NCI-H2029 (cell line): Measurements from ENCODE around the gene TTLL8.

Experiments
- DNase-seq: peaks from one replicate; lab custom pipeline; 2025; lab: John Stamatoyannopoulos, UW

Gene TTLL8

DNA sequence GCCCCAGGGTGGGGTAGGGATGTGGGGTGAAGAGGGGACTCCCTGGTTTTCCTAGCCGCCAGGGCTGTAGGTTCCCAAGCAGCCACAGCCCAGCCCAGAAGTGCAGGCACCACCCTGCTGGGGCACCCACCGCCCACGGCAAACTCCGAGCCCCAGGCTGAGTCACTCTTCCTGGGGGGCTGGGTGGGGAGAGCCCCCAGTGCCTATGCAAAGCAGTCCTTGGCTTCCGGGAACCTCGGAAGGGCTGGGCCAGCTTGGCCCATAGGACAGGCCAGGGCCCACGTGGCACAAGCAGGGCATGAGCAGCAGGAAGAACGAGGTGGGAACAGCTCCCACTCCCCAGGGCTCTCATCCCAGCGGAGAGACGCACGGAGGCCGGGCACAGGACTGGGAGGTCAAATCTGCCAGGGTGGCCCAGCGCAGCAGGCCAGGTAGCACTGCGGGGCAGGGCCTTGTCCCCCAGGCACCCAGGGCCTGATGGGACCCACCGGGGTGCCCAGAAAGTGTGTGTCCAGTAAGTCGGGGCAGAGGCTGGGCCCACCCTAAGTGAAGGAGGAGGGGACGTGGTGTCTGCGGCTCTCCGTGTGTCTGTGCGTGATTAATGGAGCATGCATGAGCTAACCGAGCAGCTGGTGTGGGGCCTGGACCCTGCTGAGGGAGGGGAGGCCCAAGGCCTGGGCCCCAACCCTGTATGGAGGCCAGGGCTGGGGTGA lies 41.0 kb downstream of the TTLL8 start:
- no peak for DNase-seq

DNA sequence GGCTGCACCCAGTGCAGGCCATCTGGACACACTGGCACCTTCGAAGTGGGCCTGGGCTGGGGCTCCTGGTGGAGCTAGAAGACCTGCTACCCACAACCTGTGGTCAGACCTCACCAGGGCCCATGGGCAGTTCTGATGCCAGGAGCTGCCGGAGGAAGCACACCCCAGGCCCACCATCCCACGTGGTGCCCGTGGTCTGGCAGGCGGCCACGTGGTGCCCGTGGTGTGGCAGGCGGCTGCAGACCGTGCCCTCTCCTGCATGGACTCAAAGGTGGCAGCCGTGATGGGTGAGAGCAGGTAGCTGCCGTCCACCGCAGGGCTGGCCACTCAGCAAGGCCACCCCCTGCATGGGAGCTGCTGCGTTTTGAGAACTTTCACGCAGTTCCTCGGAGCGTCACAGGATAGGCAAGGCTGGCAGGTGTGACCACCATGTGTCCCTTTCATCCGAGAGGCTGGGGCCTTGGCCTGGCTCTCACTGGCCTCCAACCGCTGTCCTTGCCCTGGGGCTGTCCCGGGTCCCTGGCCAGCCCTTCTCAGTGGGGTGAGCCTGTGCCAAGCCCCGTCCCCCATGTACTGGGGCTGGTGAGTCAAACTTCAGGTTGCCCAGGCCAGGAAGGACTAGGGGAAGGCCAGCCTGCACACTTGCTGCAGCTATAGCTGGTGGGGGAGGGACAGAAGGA lies 41.6 kb downstream of the TTLL8 start:
- no peak for DNase-seq

DNA sequence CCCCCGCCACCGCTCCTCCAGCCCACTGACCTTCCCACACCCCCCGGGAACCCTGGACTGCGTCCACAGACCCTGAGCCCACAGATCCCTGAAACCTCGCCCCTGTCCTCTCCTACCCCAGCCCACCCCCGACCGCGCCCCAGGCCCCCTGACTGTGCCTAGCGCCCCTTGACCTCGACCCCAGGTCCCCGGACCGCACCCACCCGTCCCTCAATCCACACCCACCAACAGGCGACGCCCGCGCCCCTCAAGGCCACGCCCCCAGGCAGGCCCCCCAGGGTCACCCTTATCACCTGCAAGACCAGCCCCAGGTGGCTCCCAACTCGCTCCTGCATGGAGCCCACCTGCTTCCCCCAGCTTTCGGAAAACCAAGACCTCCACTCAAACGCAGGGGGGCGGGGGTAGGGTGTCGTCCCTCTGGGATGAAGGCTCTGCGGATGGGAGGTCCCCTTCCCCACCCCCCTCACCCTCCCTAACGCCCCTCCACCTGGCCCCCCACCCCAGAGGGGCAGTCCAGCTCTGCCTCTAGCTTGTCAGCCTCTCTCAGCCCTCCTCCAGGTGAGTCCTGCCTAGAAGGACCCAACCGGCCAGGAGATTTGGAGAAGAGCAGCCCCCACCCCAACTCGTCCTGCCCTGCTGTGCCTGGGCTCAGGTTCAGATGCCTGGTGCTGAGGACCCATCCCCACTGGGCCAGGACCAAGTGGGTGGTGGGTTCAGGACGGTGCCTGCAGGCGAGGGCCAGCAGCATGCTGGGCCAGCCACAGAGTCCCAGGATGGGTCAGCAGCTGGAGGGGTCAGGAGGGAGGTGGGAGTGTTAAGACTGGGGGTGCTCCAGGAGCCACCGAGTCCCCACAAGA lies 42.4 kb downstream of the TTLL8 start:
- no peak for DNase-seq

DNA sequence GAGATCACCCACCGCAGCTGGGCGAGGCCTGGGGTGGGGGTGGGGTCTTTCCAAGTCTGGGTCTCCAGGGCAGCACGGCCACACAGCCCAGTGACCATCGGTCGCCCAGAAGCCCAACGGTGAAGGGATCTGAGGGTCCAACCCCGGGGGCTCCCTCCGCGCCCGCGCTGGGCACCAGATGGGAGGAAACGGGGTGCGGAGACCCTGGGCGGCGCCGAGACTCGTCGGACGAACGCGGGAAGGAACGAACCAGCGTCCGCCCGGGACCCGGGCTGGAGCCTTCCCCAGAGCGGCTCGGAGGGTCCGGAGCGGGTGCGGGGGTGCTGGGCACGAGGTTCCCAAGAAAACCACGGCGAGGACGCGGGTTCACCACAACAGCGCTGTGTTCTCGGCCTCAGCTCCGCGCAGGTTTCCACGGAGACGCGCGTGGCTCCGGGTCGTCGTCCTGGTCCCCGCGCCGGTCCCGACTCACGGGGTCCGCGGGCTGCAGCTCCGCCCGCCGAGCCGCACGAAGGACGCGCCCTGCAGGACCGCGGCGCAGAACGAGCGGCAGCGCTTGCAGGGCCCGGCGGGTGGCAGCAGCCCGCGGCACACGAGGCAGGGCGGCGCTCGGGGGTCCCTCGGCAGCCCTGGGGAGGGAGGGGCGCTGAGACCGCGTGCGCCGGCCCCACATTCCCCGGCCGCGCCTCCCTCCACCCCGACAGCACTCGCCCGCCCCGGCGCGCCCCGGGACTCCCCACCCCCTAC lies 43.3 kb downstream of the TTLL8 start:
- no peak for DNase-seq

DNA sequence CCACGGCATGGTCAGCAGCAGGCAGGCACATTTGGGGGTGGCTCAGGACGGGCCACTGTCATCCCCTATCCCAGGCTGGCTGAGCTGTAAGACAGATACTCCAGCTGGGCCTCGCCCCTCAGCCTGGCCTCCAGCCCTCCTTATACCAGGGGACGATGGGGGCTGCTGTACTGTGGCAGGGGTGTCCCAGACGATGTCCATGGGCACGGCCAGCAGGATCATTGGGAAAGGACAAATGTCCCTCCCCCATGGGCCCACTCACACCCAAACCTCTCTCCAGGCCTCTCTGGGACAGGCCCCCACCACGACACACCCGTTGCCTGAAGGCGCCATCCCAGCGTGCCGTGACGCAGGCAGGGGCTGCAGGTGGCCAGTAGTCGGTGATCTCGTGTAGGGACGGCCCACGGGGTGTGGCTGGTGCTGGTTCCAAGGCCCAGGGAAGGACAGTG lies 44.0 kb downstream of the TTLL8 start:
- DNase-seq, result no peak

DNA sequence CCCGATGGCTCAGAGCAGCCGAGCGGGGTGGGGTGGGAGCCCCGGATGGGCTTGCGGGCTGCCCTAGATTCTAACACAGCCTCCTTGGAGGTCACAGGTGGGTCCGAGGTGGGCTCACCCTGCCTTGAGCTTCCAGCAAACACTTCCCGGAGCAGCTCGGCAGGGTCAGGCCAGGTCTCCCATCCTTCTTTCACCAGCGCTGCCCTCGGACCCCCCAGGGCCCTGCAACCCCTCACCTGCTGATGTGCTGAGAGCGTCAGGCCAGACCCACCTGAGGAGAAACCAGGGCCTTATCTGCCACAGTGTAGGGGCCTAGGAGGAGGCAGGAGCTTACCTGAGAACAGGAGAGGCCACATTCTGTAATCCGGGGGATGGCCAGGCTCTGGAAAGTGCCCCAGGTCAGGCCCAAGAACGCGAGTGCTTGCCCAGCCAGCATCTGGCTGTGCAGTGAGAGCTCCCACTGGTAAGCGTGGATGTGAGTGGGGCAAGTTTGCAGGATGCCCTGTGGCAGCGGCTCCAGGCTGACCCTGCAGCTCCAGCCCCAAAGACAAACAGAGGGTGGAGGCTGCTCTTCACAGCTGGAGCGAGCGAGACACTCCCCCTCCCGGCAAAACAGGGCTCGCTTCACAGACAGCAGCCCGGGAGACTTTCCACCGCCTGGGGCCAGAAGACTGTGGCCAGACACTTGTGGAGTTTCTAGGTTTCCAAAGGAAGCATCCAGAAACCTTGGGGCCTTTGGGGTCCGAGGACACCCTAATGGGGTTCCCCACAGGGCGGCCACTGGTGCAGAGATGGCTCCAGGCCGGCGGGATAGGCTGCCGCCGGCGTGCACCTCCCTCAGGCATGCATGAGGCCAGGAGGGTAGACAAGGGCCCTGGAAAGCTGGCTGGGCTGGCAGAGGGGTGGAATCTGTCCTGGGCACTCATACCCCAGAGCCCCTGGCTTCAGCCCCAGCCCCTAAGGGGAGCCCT lies 45.6 kb downstream of the TTLL8 start, which contains the start of gene IL17REL:
Gene IL17REL, minus strand, starts transcription at position 555 of the 971 bp plus-strand sequence. Its CDS starts 119 bp downstream, at position 436.
- DNase-seq, result peak; percentile 4

DNA sequence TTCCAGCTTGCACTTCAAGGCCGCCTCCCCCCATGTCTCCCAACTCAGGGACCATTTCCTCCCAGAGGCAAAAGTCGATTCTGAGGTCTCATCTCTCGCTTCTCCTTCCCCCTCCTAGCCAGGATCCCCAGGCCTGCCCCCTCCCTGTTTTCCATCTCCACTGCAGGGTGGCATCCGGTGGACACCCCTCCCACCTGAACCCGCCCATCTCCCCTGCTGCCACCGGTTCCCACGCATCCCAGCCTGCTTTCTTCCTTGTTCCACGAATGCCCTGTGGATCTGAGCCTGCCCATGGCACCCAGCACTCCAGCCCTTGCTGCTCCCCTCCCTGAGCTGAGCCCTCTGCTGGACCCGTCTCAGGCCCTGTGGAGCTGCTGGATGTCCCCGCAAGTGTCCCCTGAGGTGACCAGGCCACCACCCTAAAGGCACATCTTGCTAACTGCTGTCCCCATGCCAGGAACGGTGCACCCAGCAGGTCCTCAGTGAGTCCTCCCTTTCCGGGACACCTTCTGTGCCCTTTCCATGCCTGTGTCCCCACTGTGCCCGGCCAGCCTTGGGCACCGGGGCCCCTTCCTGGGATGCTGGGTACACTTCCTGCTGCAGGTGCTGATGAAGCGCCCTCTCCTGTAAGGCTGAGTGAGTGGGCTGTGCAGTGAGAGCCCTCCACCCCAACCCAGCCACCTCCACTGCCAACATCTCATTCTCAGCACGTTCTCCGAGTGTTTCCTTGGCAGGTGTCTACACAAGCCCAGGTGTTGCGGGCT lies 46.5 kb downstream of the TTLL8 start:
- DNase-seq, result peak; percentile 54

DNA sequence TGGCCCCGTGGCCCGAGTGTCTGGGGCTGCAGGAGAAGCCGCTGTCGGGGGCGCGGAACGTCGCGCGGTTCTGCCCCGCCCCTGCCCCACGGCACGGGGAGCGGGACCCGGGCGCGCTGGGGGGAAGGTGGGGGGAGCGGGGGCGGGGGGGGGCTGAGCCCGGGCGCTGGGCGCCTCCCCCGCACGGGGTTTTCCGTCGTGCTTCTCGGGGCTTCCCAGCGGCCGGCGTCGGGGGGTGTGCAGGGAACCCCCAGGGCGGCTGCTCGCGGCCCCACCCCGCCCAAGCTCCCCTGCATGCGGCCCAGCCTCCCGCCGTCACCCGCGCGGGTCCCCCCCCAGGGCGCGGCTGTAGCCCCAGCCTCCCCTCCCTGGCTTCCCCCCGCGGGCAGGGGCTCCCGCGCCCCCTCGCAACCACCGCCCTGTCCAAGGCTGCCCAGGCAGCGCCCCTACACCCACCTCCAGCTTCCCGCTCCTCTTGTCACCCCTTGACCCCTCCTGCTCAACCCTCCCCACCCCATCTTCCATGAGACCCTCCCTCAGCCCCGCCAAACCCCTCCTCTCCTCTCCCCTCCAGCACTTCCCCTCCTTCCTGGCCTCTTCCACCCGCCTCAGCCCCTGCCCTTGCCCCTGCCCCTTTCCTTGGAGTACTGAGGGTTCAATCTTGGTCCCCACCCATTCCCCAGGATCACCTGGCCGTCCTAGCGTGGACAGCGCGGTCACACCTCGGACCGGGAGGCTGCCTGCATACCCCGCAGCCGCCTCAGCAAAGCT lies 47.2 kb downstream of the TTLL8 start:
- DNase-seq, result no peak

DNA sequence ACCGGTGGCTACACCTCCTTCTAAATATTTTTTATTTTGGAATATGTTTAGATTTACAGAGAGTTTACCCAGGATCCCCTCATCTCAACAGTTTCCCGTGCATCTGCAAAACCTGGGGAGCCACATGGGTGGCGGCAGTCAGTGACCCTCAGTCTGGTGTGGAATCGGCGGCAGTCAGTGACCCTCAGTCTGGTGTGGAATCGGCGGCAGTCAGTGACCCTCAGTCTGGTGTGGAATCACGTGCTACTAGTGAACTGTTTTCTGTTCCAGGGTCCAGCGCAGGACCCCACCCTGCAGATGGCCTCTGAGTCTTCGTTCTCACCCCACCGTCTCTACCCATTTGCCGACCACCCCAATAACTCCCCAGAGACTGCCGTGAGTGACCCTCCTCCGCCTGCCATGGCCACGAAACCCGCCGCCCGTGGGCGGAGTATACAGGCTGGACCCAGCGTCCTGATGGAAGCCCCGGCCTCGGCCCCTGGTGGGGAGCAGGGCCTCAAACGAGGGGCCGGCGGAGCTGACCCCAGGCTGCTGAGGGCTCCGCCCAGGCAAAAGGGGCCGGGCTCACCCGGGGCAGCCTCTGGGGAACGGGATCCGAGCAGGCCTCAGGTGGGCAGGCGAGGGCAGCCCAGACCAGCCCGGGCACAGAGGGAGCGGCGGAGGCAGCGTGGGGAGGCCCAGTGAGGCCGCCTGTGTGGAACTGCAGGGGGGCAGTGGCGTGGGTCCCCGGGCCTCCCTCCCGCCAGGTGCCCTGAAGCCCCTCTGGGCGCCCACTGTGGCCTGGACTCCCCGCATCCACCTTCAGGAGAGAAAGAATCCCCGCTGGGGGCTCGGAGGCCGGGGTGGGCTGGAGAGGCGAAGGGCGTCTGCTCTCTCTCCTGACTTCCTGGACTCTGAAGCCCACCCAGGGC lies 48.1 kb downstream of the TTLL8 start:
- no peak for DNase-seq

DNA sequence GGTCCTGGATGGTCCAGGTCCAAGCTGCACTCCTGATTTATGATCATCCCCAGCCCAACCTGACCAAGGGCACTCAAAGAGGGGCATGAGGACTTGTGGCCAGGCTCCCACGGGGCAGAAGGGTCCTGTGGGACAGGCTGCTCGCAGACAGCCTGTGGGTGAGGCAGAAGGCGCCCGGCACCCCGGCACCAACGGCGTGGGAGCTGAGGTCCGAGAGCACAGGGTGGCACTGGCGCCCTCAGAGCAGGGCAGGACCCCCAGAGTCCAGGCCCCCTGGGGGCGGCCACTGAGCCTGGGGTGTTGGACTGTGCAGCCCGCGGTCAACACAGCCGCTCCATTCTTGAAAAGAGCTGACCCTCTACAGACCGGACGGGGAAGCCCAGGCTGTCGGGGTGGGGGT lies 48.8 kb downstream of the TTLL8 start:
- DNase-seq, result no peak

DNA sequence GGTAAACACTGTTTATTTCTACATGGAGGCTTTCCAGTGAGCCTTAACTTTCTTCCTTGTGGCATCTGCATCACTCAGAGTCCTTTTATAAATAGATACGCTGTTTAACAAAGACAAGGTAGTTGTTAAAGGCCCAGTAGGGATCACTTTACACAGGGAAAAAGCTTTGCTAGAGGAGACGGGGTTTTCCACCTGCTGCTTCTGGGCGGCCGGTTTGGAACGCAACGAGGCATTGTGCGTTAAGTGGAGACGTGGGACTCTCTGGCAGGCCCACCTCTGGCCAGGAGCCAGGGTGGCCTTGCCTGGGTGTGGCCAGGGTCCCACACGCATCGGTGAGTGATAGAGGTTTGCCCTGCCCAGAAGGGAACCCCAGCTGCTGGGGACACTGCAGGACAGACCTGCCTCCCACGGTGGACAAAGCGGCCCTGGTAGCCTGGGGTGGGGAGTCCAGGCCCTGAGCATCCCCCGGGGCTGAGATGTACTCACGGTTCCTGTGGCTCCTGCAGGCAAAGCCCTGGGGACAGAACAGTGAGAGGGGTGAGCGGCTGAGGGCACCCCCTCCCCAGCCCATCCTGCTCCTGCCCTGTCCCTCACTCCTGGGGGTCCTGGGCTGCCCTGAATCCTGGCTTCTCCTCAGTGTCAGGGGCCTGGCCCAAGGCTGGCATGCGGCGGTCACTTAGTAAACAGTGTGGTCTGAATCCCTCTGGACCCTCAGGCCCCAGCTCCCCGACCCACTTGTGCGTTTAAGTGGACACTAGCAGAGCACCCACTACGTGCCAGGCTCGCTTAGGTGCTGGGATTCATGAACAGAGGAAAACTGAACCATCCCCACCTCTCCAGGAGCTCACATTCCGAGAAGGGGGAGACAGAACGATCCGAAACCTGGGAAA lies 49.7 kb downstream of the TTLL8 start:
- peak; percentile 81 for DNase-seq

DNA sequence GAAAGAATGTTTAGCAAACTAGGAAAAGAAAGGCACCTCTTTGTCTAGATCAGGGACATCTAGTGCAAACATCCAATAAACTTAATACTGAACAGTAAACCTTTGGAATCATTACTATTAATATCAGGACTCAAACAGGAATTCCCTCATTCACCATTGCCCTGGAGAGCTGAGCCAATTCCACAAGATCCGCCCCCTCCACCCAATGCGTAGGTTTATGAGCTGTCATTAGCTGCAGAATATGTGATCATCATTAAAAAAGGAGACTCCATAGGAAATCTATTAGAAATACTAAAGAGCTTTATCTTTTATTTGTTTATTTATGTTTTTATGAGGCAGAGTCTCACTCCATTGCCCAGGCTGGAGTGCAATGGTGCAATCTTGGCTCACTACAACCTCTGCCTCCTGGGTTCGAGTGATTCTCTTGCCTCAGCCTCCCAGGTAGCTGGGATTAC lies 51.0 kb downstream of the TTLL8 start:
- no peak for DNase-seq

DNA sequence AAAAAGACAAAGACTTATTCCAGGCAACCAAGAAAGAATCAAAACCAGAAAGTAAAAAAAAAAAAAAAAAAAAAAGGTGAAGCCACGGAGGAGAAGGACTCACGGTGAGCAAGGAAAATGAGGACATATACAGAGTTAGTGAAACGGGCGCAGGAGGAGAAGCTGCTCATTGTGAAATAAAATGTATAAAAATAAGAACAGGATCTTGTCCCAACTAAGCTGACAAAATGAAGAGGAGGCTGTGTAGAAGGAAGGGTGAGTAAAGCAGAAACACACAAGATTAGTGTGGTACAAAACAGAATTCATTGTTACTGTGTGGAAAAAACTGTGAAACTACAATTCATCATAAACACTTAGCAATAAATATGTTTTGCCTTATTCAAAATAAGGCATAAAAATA lies 53.2 kb downstream of the TTLL8 start:
- no peak for DNase-seq

DNA sequence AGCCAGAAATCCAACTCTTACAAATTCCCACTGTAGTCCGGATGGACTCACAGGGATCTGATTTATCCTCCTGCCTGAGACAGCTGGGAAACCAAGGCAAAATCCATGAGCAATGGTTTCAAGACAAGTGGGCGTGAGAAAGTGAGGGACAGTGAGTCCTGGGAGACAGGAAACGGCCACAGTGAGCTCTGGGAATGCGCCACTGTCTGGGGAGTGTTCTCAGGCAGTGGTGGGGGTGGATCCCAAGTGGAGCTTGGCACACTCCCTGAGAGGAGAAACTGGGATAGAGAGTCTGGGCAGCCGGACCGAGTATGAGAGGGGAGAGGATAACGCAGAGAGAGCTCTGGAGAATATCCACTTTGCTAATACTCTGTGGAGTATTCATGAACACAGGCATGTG lies 55.3 kb downstream of the TTLL8 start:
- DNase-seq, result no peak

DNA sequence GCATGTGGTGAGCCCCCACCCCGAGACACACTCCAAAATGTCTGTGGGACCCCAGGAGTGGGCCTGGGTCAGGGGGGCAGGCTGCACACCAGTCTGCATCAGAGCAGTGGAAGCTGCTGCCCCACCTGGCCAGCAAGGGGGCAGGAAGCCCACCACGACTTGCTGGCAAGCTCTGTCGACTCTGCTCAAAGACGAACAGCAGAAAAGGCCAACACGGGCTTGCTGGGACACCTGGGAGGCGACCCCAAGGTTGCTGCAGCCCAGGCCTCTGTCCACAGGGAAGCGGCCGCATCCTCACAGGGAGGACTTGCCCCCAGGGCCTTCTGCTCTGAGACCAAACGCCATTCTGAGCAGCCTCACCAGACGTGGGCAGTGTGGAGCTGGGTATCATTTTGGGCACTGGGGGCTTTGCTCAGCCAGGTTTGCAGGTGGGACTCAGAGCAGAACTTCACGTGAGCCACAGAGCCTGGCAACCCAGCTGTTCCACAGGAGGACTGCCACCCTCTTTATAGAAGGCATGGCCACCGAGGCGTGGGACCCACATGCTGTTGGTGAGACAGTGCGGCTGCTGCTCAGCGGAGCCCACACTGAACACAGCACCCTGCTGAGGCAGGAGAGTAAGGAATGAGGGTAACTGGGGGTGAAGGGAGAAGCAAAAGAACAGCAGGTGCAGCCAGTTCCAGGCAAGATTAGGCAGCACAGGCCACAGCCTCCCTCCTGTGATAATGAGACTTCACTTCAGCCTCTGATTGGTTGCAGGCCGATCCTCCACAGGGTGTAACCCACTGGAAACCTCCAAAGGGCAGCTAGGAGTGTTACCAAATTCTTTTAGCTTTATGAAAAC lies 56.5 kb downstream of the TTLL8 start:
- no peak for DNase-seq
